Neuronal stem cell (in vitro differentiated cells): ENCODE data around the gene HECW1.

Experiments used
- DNase-seq: peaks from one replicate; pipeline ENCODE4 v3.0.0-alpha.2; 2013; ENCODE audit warnings: low spot score
- H2AFZ ChIP-seq: one replicate; pipeline ENCODE4 v1.6.1; 2013; ENCODE audit warnings: mild to moderate bottlenecking, low read length, inconsistent platforms
- H2AK5ac ChIP-seq: 2 replicates; pipeline ENCODE4 v1.6.1; 2013; ENCODE audit warnings: low read depth, mild to moderate bottlenecking, inconsistent platforms, low read length, moderate library complexity, mixed read lengths
- H2BK120ac ChIP-seq: 2 replicates; pipeline ENCODE4 v1.6.1; 2013; ENCODE audit warnings: low read depth, mild to moderate bottlenecking, inconsistent platforms, low read length, moderate library complexity, mixed read lengths
- H2BK12ac ChIP-seq: one replicate; pipeline ENCODE4 v1.6.1; 2013; ENCODE audit warnings: low read length, inconsistent platforms
- H2BK15ac ChIP-seq: 2 replicates; pipeline ENCODE4 v1.6.1; 2013; ENCODE audit warnings: mild to moderate bottlenecking, low read length, inconsistent platforms, mixed read lengths
- H2BK5ac ChIP-seq: one replicate; pipeline ENCODE4 v1.6.1; 2013; ENCODE audit warnings: inconsistent platforms, mild to moderate bottlenecking, low read length, moderate library complexity
- H3K14ac ChIP-seq: one replicate; pipeline ENCODE4 v1.6.1; 2013; ENCODE audit warnings: low read length, inconsistent platforms
- H3K18ac ChIP-seq: 2 replicates; pipeline ENCODE4 v1.6.1; 2013; ENCODE audit warnings: low read length, inconsistent platforms
- H3K23ac ChIP-seq: 2 replicates; pipeline ENCODE4 v1.6.1; 2013; ENCODE audit warnings: low read depth, mild to moderate bottlenecking, mixed read lengths, low read length, inconsistent platforms; ENCODE audit not compliant: poor library complexity
- H3K27ac ChIP-seq: replicated peaks from 3 replicates; pipeline ENCODE4 v1.5.1; 2013; ENCODE audit warnings: low read length, inconsistent platforms
- H3K27me3 ChIP-seq, 3 experiments: 2 replicates each; pipeline ENCODE4 v1.6.1; 2013; ENCODE audit warnings: low read length in 3 of 3, mild to moderate bottlenecking in 2 of 3, inconsistent platforms in 1 of 3, low read depth in 1 of 3, mixed read lengths in 1 of 3, moderate library complexity in 1 of 3; ENCODE audit not compliant: control insufficient read depth in 3 of 3, insufficient read depth in 3 of 3
- H3K36me3 ChIP-seq, 2 donors: replicated peaks in 1 of 2; 2 replicates each; pipeline ENCODE4 v1.6.1; 2013; ENCODE audit warnings: low read length in 2 of 2; ENCODE audit not compliant: control insufficient read depth in 2 of 2, insufficient read depth in 2 of 2
- H3K4ac ChIP-seq: 2 replicates; pipeline ENCODE4 v1.6.1; 2013; ENCODE audit warnings: inconsistent platforms, mild to moderate bottlenecking, low read length, moderate library complexity
- H3K4me1 ChIP-seq, 2 donors: 1 replicate in 1 of 2; 2 replicates in 1 of 2; pipeline ENCODE4 v1.6.1; 2013; ENCODE audit warnings: low read length in 2 of 2, low read depth in 1 of 2; ENCODE audit not compliant: control insufficient read depth in 2 of 2, insufficient read depth in 1 of 2
- H3K4me2 ChIP-seq: one replicate; pipeline ENCODE4 v1.6.1; 2013; ENCODE audit warnings: mild to moderate bottlenecking, low read length, inconsistent platforms; ENCODE audit not compliant: insufficient read depth, poor library complexity, severe bottlenecking
- H3K4me3 ChIP-seq, 2 donors: 2 replicates each; pipeline ENCODE4 v1.5.1; 2013; ENCODE audit warnings: low read length in 2 of 2, mild to moderate bottlenecking in 2 of 2, inconsistent platforms in 1 of 2, moderate library complexity in 1 of 2
- H3K79me1 ChIP-seq: one replicate; pipeline ENCODE4 v1.6.1; 2013; ENCODE audit warnings: low read depth, mild to moderate bottlenecking, inconsistent platforms, low read length, moderate library complexity
- H3K9ac ChIP-seq: one replicate; pipeline ENCODE4 v1.6.1; 2013; ENCODE audit warnings: mild to moderate bottlenecking, low read depth, low read length, inconsistent platforms; ENCODE audit not compliant: poor library complexity
- H3K9me3 ChIP-seq, 2 donors: replicated peaks in 1 of 2; 2 replicates each; pipeline versions ENCODE3 to v1.6.1; 2013; ENCODE audit warnings: low read length in 2 of 2, mild to moderate bottlenecking in 2 of 2, inconsistent platforms in 1 of 2, low read depth in 1 of 2, mixed read lengths in 1 of 2, moderate library complexity in 1 of 2; ENCODE audit not compliant: control insufficient read depth in 2 of 2, insufficient read depth in 1 of 2
- H4K8ac ChIP-seq: one replicate; pipeline ENCODE4 v1.6.1; 2013; ENCODE audit warnings: low read depth, mild to moderate bottlenecking, inconsistent platforms, low read length, moderate library complexity
- H4K91ac ChIP-seq: one replicate; pipeline ENCODE4 v1.6.1; 2013; ENCODE audit warnings: low read length, low read depth, mild to moderate bottlenecking, inconsistent platforms; ENCODE audit not compliant: poor library complexity
- WGBS, 2 donors: extraction: QIAGEN DNeasy Blood & Tissue Kit; methylation state at CpG; one replicate each; pipeline ENCODE4 v1.1.7; 2013; ENCODE audit warnings: missing lambda C conversion rate in 2 of 2, mixed read lengths in 1 of 2; ENCODE audit not compliant: insufficient read length in 2 of 2, insufficient replicate concordance in 1 of 2; ENCODE audit errors: extremely low coverage in 2 of 2; 5-methylcytosine and 5-hydroxymethylcytosine counted together

HECW1 gene

DNA sequence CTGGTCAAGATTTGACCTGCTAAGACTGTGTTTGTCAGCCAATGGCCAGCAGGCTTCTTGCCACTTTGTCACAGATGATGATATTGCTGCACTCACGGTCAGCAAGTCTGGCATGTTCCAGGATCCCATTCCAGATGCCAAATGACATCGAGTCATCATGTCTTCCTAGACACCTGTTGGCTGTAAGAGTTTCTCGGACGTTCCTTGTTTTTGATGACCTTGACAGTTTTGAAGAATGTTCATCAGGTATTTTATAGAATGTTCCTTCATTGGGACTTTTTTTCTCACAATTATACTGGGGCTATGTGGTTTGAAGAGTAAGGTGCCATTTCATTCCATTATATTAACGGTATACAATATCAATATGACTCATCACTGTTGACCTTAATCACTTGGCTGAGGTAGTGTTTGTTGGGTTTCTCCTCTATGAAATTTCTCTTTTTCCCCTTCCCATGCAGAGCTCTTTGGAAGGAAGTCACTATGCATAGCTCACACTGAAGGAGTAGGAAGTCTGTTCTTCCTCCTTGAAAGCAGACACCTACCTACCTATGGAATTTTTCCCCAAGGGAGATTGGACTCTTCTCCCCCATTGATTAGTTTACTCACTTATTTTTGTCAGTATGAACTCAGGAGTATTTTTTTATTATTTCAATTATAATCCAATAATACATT, 31.6 kb downstream of the HECW1 start:
- no peak overlapping the region for H3K18ac ChIP-seq
- no peak overlapping the region for H2BK5ac ChIP-seq
- H3K4me3 ChIP-seq: no peak overlapping the region
- H3K23ac ChIP-seq: no peak overlapping the region
- no peak overlapping the region for H4K91ac ChIP-seq
- H3K79me1 ChIP-seq: no peaks in the 10 kb centered on the region
- H3K27ac ChIP-seq: no peak overlapping the region
- no peaks in the 10 kb centered on the region for H3K36me3 ChIP-seq
- no peak overlapping the region for H2AFZ ChIP-seq
- no peak overlapping the region for H4K8ac ChIP-seq
- no peaks in the 10 kb centered on the region for H3K27me3 ChIP-seq
- no peak overlapping the region for H2BK15ac ChIP-seq
- no peaks in the 10 kb centered on the region for H3K9me3 ChIP-seq
- H3K9ac ChIP-seq: no peak overlapping the region
- peaks cover 2 to 7% of the 10 kb centered on the region in 2 donors for H3K4me1 ChIP-seq
- no peak overlapping the region for H2AK5ac ChIP-seq
- WGBS, 2 donors: no CpG with 5 or more reads among the region's 5 CpGs
- H2BK120ac ChIP-seq: no peak overlapping the region
- no peak for DNase-seq
- no peak overlapping the region for H3K14ac ChIP-seq
- H3K4ac ChIP-seq: no peak overlapping the region
- no peak overlapping the region for H3K4me2 ChIP-seq
- no peak overlapping the region for H2BK12ac ChIP-seq

DNA sequence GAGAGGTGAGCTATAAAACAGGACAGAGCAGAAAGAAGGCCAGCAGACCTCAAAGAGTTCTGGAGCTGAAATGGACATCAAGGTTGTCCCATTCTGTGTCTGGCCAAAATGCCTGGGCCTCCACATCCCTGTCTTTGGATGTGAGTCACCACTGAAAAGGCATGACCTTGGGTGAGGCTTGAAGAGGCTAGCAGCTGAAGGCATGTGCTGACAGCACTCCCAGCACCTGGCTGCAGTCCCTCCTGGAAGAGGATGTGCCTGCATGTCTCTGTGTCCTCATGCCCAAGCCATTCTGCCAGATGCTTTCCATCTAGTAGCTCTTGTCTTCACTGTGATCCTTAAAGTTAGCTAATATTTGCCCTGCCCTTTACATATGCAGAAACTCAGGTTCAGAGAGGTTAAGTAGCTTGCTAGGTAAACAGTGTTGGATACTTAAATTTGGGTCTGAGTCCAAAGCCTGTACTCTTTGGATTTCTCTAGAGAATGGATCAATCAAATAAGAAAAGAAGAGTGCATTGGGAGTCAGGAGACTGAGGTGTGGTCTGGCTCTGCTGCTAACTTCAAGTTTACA, 35.8 kb downstream of the HECW1 start:
- Histone ChIP-seq H4K91ac (no peak overlapping the region), H3K4ac (no peak overlapping the region), H2BK5ac (no peak overlapping the region), H3K27ac (no peak overlapping the region), H2BK12ac (no peak overlapping the region), H3K4me2 (no peak overlapping the region), H3K23ac (no peak overlapping the region), H3K14ac (no peak overlapping the region), H4K8ac (no peak overlapping the region), H2BK15ac (peak overlapping the region; percentile 56), H3K9ac (peak overlapping the region; percentile 51), H3K18ac (no peak overlapping the region), H2AFZ (no peak overlapping the region), H3K36me3 (no peaks in the 10 kb centered on the region), H2BK120ac (no peak overlapping the region), H3K4me1 (peaks cover 0 to 1% of the 10 kb centered on the region in 2 donors), H3K4me3 (peak overlapping the region in 1 of 2 donors; percentile 23), H3K9me3 (no peaks in the 10 kb centered on the region), H2AK5ac (no peak overlapping the region), H3K27me3 (no peaks in the 10 kb centered on the region), H3K79me1 (no peaks in the 10 kb centered on the region)
- no peak for DNase-seq

DNA sequence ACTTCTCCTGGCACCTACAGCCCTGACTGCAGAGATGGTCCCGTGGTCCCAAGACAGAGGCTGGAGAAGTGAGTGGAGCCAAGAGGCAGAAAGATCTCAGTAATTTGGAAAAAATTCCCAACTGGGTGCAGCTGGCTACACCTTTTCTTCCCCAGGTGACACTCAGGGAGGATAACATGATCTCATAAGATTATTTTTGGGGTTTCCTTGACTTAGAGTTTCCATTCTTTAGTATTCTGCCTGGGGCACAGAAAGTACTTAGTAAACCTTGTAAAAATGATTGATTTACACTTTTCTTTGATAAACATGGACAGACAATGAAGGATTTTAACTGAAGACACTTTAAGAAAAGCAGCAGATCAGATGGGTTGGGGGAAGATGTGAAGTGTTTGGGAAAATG, 38.6 kb downstream of the HECW1 start:
- Histone ChIP-seq H3K4ac (no peak overlapping the region), H3K27me3 (no peaks in the 10 kb centered on the region), H4K8ac (no peak overlapping the region), H3K14ac (no peak overlapping the region), H2BK15ac (no peak overlapping the region), H3K4me2 (no peak overlapping the region), H3K27ac (no peak overlapping the region), H2AFZ (no peak overlapping the region), H4K91ac (no peak overlapping the region), H3K4me1 (peaks cover 0 to 4% of the 10 kb centered on the region in 2 donors), H3K23ac (no peak overlapping the region), H2BK120ac (no peak overlapping the region), H3K36me3 (no peaks in the 10 kb centered on the region), H2BK5ac (peak overlapping the region; percentile 53), H2AK5ac (no peak overlapping the region), H3K18ac (no peak overlapping the region), H2BK12ac (no peak overlapping the region), H3K79me1 (no peaks in the 10 kb centered on the region), H3K9ac (no peak overlapping the region), H3K4me3 (no peak overlapping the region), H3K9me3 (no peaks in the 10 kb centered on the region)
- no peak for DNase-seq
- WGBS, 2 donors: no CpG with 5 or more reads among the region's 1 CpG

DNA sequence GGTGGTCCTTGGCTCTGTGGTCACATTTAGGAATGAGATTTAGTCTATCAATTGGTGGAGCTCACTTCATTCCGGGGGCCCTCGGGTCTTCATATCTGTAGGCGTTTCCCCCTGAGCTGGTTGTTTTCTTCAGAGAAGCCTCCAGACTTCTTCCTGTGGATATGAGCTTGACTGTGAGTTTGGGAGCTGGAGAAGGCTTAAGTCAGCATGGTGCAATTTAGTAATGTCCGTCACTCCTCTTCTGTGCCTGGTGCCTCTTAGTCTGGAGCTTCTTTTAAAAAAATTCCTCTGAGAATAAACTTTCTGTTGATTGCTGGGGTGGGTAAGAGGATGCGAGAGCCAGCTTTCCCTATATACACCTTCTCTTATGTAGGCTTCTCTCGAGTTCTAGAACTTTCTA, 40.2 kb downstream of the HECW1 start:
- H2AK5ac ChIP-seq: no peak overlapping the region
- no peaks in the 10 kb centered on the region for H3K79me1 ChIP-seq
- no peak overlapping the region for H3K27ac ChIP-seq
- no peak overlapping the region for H2BK12ac ChIP-seq
- H3K27me3 ChIP-seq: no peaks in the 10 kb centered on the region
- H3K9ac ChIP-seq: no peak overlapping the region
- no peak overlapping the region for H4K8ac ChIP-seq
- no peaks in the 10 kb centered on the region for H3K36me3 ChIP-seq
- H3K4ac ChIP-seq: no peak overlapping the region
- no peaks in the 10 kb centered on the region for H3K9me3 ChIP-seq
- no peak overlapping the region for H4K91ac ChIP-seq
- no peak overlapping the region for H3K23ac ChIP-seq
- H3K14ac ChIP-seq: no peak overlapping the region
- H2BK120ac ChIP-seq: no peak overlapping the region
- no peak for DNase-seq
- H3K4me1 ChIP-seq: peaks cover 0 to 4% of the 10 kb centered on the region in 2 donors
- H2AFZ ChIP-seq: no peak overlapping the region
- no peak overlapping the region for H3K18ac ChIP-seq
- H3K4me2 ChIP-seq: no peak overlapping the region
- H3K4me3 ChIP-seq: no peak overlapping the region
- no peak overlapping the region for H2BK15ac ChIP-seq
- no CpG with 5 or more reads among the region's 6 CpGs for WGBS, 2 donors
- H2BK5ac ChIP-seq: no peak overlapping the region
